ENCODE results near the gene CXCR2.
A peak's percentile ranks its signal among the peaks of the same experiment; 100 is the strongest.

Gene CXCR2

GRCh38 chr2:218166791-218167190, 41.0 kb downstream of the CXCR2 start, which contains the start of gene CXCR1:
Gene CXCR1 (minus strand): TSS chr2:218166962. CDS start chr2:218165211, 1,751 bp downstream.
- no peak within 1 kb of the TSS for H2AFZ ChIP-seq (ENCODE audit: low read depth, low read length, severe bottlenecking)
- H3K9ac ChIP-seq (ENCODE audit: low read length): no peak within 1 kb of the TSS
- TF ChIP-seq, protein P1, sequence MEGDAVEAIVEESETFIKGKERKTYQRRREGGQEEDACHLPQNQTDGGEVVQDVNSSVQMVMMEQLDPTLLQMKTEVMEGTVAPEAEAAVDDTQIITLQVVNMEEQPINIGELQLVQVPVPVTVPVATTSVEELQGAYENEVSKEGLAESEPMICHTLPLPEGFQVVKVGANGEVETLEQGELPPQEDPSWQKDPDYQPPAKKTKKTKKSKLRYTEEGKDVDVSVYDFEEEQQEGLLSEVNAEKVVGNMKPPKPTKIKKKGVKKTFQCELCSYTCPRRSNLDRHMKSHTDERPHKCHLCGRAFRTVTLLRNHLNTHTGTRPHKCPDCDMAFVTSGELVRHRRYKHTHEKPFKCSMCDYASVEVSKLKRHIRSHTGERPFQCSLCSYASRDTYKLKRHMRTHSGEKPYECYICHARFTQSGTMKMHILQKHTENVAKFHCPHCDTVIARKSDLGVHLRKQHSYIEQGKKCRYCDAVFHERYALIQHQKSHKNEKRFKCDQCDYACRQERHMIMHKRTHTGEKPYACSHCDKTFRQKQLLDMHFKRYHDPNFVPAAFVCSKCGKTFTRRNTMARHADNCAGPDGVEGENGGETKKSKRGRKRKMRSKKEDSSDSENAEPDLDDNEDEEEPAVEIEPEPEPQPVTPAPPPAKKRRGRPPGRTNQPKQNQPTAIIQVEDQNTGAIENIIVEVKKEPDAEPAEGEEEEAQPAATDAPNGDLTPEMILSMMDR (IDR thresholded peaks at IDR 0.05; ENCODE audit: insufficient read depth, low read length, poor library complexity, severe bottlenecking): no peak
- no peak for TF ChIP-seq EZH2phosphoT487 (conservative IDR thresholded peaks at IDR 0.05; ENCODE audit: low read length)
- no peak within 1 kb of the TSS for H3K4me2 ChIP-seq (ENCODE audit: low read depth, low read length, poor library complexity, severe bottlenecking)
- no peaks in the 10 kb centered on the region for H3K9me2 ChIP-seq (replicated peaks; ENCODE audit: insufficient read depth, low read length)
- no peaks in the 10 kb centered on the region for H3K9me3 ChIP-seq (ENCODE audit: insufficient read depth, low read length)
- no peaks in the 10 kb centered on the region for H3K36me3 ChIP-seq (ENCODE audit: low read length)
- no peaks in the 10 kb centered on the region for H4K20me1 ChIP-seq (ENCODE audit: low read depth, low read length)
- H3K79me2 ChIP-seq (ENCODE audit: insufficient read depth, low read length): no peaks in the 10 kb centered on the region
- H3K4me3 ChIP-seq (ENCODE audit: insufficient read depth, low read length, poor library complexity, severe bottlenecking): no peak within 1 kb of the TSS
- H3K27me3 ChIP-seq (ENCODE audit: low read length): no peaks in the 10 kb centered on the region
- H3F3A ChIP-seq (ENCODE audit: insufficient read depth): no peaks in the 10 kb centered on the region
- no peak within 1 kb of the TSS for H3K27ac ChIP-seq (ENCODE audit: low read depth, low read length)

DNA sequence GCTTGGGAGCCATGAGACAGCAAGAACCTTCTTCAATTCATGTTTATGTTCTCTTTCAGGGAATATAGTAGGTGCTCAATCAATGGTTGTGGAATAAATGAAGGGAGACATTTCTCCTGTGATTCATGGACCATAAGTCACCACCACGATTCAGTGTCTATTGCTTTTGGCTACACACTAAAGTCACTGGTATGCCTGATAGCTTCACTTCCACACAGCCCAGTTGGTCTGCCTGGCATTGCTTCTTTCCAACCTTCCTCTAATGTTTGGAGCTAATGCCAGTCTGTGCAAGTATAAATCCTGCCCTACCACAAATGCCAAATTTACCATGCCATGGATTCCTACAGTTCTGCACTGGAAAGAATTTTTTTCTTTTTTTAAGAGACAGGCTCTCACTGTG, 42.2 kb downstream of the CXCR2 start:
- Histone ChIP-seq H3K27me3 (ENCODE audit: low read length) (no peaks in the 10 kb centered on the region), H3K27ac (ENCODE audit: low read depth, low read length) (no peak overlapping the region), H2AFZ (ENCODE audit: low read depth, low read length, severe bottlenecking) (no peak overlapping the region), H3K4me2 (ENCODE audit: low read depth, low read length, poor library complexity, severe bottlenecking) (no peak overlapping the region), H4K20me1 (ENCODE audit: low read depth, low read length) (no peaks in the 10 kb centered on the region), H3K9me2 (replicated peaks; ENCODE audit: insufficient read depth, low read length) (no peaks in the 10 kb centered on the region), H3K36me3 (ENCODE audit: low read length) (no peaks in the 10 kb centered on the region), H3F3A (ENCODE audit: insufficient read depth) (no peaks in the 10 kb centered on the region), H3K4me3 (ENCODE audit: insufficient read depth, low read length, poor library complexity, severe bottlenecking) (no peak overlapping the region), H3K79me2 (ENCODE audit: insufficient read depth, low read length) (no peaks in the 10 kb centered on the region), H3K9ac (ENCODE audit: low read length) (no peak overlapping the region), H3K9me3 (ENCODE audit: insufficient read depth, low read length) (no peaks in the 10 kb centered on the region)
- TF ChIP-seq, protein P1 (IDR thresholded peaks at IDR 0.05; ENCODE audit: insufficient read depth, low read length, poor library complexity, severe bottlenecking): no peak
- no peak for TF ChIP-seq EZH2phosphoT487 (conservative IDR thresholded peaks at IDR 0.05; ENCODE audit: low read length)

GRCh38 chr2:218168635-218169462, 43.0 kb downstream of the CXCR2 start:
- no peaks in the 10 kb centered on the region for H3F3A ChIP-seq (ENCODE audit: insufficient read depth)
- H3K9ac ChIP-seq (ENCODE audit: low read length): no peak overlapping the region
- no peaks in the 10 kb centered on the region for H3K27me3 ChIP-seq (ENCODE audit: low read length)
- TF ChIP-seq EZH2phosphoT487 (conservative IDR thresholded peaks at IDR 0.05; ENCODE audit: low read length): no peak
- TF ChIP-seq, protein P1 (IDR thresholded peaks at IDR 0.05; ENCODE audit: insufficient read depth, low read length, poor library complexity, severe bottlenecking): peak; percentile 86
- H3K27ac ChIP-seq (ENCODE audit: low read depth, low read length): no peak overlapping the region
- no peaks in the 10 kb centered on the region for H3K9me2 ChIP-seq (replicated peaks; ENCODE audit: insufficient read depth, low read length)
- H2AFZ ChIP-seq (ENCODE audit: low read depth, low read length, severe bottlenecking): no peak overlapping the region
- H3K79me2 ChIP-seq (ENCODE audit: insufficient read depth, low read length): no peaks in the 10 kb centered on the region
- H3K4me3 ChIP-seq (ENCODE audit: insufficient read depth, low read length, poor library complexity, severe bottlenecking): no peak overlapping the region
- H4K20me1 ChIP-seq (ENCODE audit: low read depth, low read length): no peaks in the 10 kb centered on the region
- no peaks in the 10 kb centered on the region for H3K36me3 ChIP-seq (ENCODE audit: low read length)
- H3K4me2 ChIP-seq (ENCODE audit: low read depth, low read length, poor library complexity, severe bottlenecking): no peak overlapping the region
- H3K9me3 ChIP-seq (ENCODE audit: insufficient read depth, low read length): no peaks in the 10 kb centered on the region
